Keratinocyte (primary cell): ENCODE data around the gene KBTBD2. TPM values are rescaled to one million over a fixed set of nuclear protein-coding genes. Genes with fewer than 3 reads are reported as not detected.
"Not testable (repeated sequence)": the region's sequence is repeated elsewhere in the genome, so short reads cannot be mapped to it uniquely, and the experiment has no call there.

ENCODE experiments used
- DNase-seq: peaks from one replicate; pipeline ENCODE4 v3.0.0-alpha.2; 2011; ENCODE audit warnings: low read depth, missing footprints, low spot score
- FAIRE-seq: peaks from 2 replicates; lab custom pipeline; 2011; peaks lifted over from hg19 to GRCh38; lab: Jason Lieb, UNC
- H2AFZ ChIP-seq: 2 replicates; pipeline ENCODE4 v1.6.0; 2012; ENCODE audit warnings: low read length, control low read depth, inconsistent platforms; ENCODE audit not compliant: control insufficient read depth
- H3K27ac ChIP-seq: 2 replicates; pipeline ENCODE4 v1.5.1; 2011; ENCODE audit warnings: low read length; ENCODE audit not compliant: control insufficient read depth, insufficient read depth
- H3K27me3 ChIP-seq: 3 replicates; pipeline ENCODE4 v1.6.0; 2011; ENCODE audit warnings: low read length; ENCODE audit not compliant: control insufficient read depth, insufficient read depth; ENCODE audit errors: extremely low read depth
- H3K36me3 ChIP-seq, 2 experiments: 2 replicates in 1 of 2; 3 replicates in 1 of 2; pipeline ENCODE4 v1.5.1; 2011; ENCODE audit warnings: low read length in 2 of 2, mild to moderate bottlenecking in 1 of 2; ENCODE audit not compliant: control insufficient read depth in 2 of 2, insufficient read depth in 2 of 2; ENCODE audit errors: extremely low read depth in 1 of 2
- H3K4me1 ChIP-seq: 3 replicates; pipeline ENCODE4 v1.5.1; 2011; ENCODE audit warnings: low read length; ENCODE audit not compliant: control insufficient read depth, insufficient read depth; ENCODE audit errors: extremely low read depth
- H3K4me2 ChIP-seq: 3 replicates; pipeline ENCODE4 v1.6.0; 2011; ENCODE audit warnings: low read depth, low read length; ENCODE audit not compliant: control insufficient read depth, insufficient read depth; ENCODE audit errors: extremely low read depth
- H3K4me3 ChIP-seq, 3 experiments: fragments of 200-600 bp in 1 of 3; sonication (generic) in 1 of 3; 2 replicates in 2 of 3; 3 replicates in 1 of 3; pipeline ENCODE4 v1.5.1; 2011 to 2016; ENCODE audit warnings: low read length in 3 of 3, mild to moderate bottlenecking in 3 of 3, control low read depth in 2 of 3, inconsistent platforms in 1 of 3, low read depth in 1 of 3, mixed read lengths in 1 of 3, mixed run types in 1 of 3, moderate library complexity in 1 of 3; ENCODE audit not compliant: control insufficient read depth in 2 of 3, insufficient read depth in 2 of 3; ENCODE audit errors: extremely low read depth in 1 of 3
- H3K79me2 ChIP-seq: 2 replicates; pipeline ENCODE4 v1.6.0; 2012; ENCODE audit warnings: low read length; ENCODE audit not compliant: control insufficient read depth, insufficient read depth
- H3K9ac ChIP-seq: 3 replicates; pipeline ENCODE4 v1.6.0; 2011; ENCODE audit warnings: low read length; ENCODE audit not compliant: control insufficient read depth, insufficient read depth; ENCODE audit errors: extremely low read depth
- H3K9me1 ChIP-seq: 3 replicates; pipeline ENCODE4 v1.6.0; 2011; ENCODE audit warnings: low read length; ENCODE audit not compliant: control insufficient read depth, insufficient read depth; ENCODE audit errors: extremely low read depth
- H3K9me3 ChIP-seq: 2 replicates; pipeline ENCODE4 v1.5.1; 2012; ENCODE audit warnings: low read depth, low read length; ENCODE audit not compliant: control insufficient read depth
- H4K20me1 ChIP-seq: 3 replicates; pipeline ENCODE4 v1.6.0; 2011; ENCODE audit warnings: low read length; ENCODE audit not compliant: control insufficient read depth, insufficient read depth; ENCODE audit errors: extremely low read depth
- EZH2 ChIP-seq: IDR thresholded peaks from one replicate; pipeline ENCODE4 v1.6.1; 2012; ENCODE audit warnings: inconsistent platforms, mild to moderate bottlenecking, low read length, moderate library complexity
- dilution Hi-C: fragments of 300-500 bp; cut with MboI; formaldehyde crosslinking; loops from one replicate; pipeline ENCODE4 v1.7.0; 2020; ENCODE audit warnings: low sequenced_read_pairs; ENCODE audit not compliant: extremely low pct_ligation_motif_present
- polyA plus RNA-seq, 5 experiments: library from polyadenylated mRNA; depleted of rRNA in 3 of 5; stranded (reverse) in 3 of 5; stranded (forward) in 1 of 5; unstranded in 1 of 5; fragments of >200 nt; gene quantifications; 1 replicate in 1 of 5; 2 replicates in 3 of 5; 3 replicates in 1 of 5; pipeline versions ENCODE4 v1.2.1 to v1.2.3, GENCODE V29; 2011 to 2012; ENCODE audit warnings: missing spikeins in 2 of 5, low read depth in 1 of 5, low replicate concordance in 1 of 5
- TF ChIP-seq, protein P1 (sequence below), 3 experiments: IDR thresholded peaks in 1 of 3; conservative IDR thresholded peaks in 1 of 3; optimal IDR thresholded peaks in 1 of 3; 2 replicates in 2 of 3; 3 replicates in 1 of 3; pipeline versions ENCODE3 to v1.5.1; 2011; ENCODE audit warnings: low read length in 3 of 3, mild to moderate bottlenecking in 3 of 3, moderate library complexity in 2 of 3, control low read depth in 1 of 3, inconsistent platforms in 1 of 3; ENCODE audit not compliant: insufficient read depth in 2 of 3; ENCODE audit errors: extremely low read depth in 1 of 3

The KBTBD2 gene
- polyA plus RNA-seq, 1 donor (not counting 4 experiments of a cell fraction or from before 2014, with no cell fraction given), result 28.2 TPM

DNA sequence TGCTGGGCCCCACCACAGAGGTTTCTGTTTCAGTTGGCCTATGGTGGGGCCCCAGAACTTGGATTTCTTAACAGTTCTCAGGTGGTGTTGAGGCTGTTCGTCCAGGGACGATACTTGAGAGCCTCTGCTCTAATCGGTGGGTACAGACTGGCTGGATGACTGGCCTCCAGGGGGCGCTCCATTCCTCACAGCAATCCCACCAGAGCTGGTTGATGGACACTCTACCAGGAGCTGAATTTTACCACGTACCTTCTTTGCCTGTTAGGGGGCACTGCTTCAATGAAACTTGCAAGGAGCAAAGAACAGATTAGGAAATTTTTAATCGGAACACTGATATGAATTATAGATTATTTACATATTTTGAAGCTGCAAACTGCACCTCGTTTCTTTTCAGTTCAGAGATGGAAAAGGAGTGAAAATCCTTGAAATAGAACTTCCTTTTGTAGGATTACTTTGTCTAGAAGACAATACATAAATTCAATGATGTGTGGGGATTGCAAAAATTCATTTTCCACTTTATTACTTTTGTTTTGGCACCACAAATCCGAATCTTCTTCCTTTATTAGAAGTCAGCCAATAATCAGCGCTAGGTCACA, 44.8 kb downstream of the KBTBD2 start:
- H3K4me3 ChIP-seq, result no peak overlapping the region
- H3K27ac ChIP-seq, result no peak overlapping the region
- no peaks in the 10 kb centered on the region for H3K9me3 ChIP-seq
- H4K20me1 ChIP-seq, result no peaks in the 10 kb centered on the region
- no peaks in the 10 kb centered on the region for H3K9me1 ChIP-seq
- H3K79me2 ChIP-seq, result no peaks in the 10 kb centered on the region
- H3K36me3 ChIP-seq, result no peaks in the 10 kb centered on the region
- H3K27me3 ChIP-seq, result no peaks in the 10 kb centered on the region
- H2AFZ ChIP-seq, result peak overlapping the region; percentile 71
- FAIRE-seq, result no peak
- TF ChIP-seq, protein P1, sequence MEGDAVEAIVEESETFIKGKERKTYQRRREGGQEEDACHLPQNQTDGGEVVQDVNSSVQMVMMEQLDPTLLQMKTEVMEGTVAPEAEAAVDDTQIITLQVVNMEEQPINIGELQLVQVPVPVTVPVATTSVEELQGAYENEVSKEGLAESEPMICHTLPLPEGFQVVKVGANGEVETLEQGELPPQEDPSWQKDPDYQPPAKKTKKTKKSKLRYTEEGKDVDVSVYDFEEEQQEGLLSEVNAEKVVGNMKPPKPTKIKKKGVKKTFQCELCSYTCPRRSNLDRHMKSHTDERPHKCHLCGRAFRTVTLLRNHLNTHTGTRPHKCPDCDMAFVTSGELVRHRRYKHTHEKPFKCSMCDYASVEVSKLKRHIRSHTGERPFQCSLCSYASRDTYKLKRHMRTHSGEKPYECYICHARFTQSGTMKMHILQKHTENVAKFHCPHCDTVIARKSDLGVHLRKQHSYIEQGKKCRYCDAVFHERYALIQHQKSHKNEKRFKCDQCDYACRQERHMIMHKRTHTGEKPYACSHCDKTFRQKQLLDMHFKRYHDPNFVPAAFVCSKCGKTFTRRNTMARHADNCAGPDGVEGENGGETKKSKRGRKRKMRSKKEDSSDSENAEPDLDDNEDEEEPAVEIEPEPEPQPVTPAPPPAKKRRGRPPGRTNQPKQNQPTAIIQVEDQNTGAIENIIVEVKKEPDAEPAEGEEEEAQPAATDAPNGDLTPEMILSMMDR (optimal IDR thresholded peaks at IDR 0.05 in 1 of 3, IDR thresholded peaks at IDR 0.05 in 1 of 3, conservative IDR thresholded peaks at IDR 0.05 in 1 of 3; ENCODE audit: extremely low read depth in 1 of 3, insufficient read depth in 2 of 3, low read length in 3 of 3), result peak; percentile 69 to 75 (median 74)
- no peak for TF ChIP-seq EZH2
- peak overlapping the region; percentile 27 for H3K4me2 ChIP-seq
- DNase-seq, result peak; percentile 48
- no peak overlapping the region for H3K9ac ChIP-seq
- dilution Hi-C loops, result no loop called here
- peaks cover 3% of the 10 kb centered on the region for H3K4me1 ChIP-seq

DNA sequence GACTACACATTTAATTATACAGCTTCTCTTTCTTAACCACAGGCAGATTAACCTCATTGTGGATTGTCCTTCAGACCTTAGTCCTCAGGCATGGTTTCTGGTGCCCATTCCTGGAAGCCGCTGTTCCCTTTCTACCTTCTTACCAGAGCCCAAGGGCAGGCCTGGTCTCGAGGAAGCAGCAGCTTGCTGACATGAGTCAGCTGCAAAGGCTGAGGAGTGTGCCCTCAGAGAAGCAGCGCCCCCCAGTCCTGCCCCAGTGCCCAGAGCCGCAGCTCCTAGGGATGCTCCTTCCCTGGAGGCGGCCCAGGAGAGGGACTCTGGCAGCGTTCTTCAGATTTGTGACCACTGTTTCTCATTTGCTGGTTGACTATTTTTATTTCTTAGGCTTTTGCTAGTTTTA, 46.8 kb downstream of the KBTBD2 start:
- H3K4me1 ChIP-seq, FAIRE-seq, H3K4me2 ChIP-seq, H3K27ac ChIP-seq, H2AFZ ChIP-seq, H3K9me3 ChIP-seq, H3K27me3 ChIP-seq, H3K9ac ChIP-seq, H3K36me3 ChIP-seq, H3K79me2 ChIP-seq, DNase-seq, H4K20me1 ChIP-seq, H3K4me3 ChIP-seq, dilution Hi-C loops, H3K9me1 ChIP-seq: not testable (repeated sequence)

DNA sequence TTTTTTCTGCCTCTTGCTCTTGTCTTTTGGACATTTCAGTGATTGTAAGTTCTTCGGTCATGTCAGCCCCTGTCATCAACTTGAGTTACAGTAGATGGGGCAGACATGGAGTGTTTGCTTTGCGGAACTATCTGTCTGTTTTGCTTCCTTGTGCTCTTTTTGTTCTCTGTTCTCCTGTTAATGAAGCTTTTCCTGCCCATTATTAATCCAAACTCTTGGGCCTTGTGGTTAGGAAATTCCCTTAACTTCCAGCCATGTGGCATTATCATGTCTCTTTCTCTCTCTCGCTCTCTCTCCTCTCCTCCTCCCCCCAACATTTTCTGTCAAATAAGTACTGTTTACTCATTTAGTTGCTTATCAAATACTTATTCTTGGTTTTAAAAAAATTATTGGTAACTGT, 47.8 kb downstream of the KBTBD2 start:
- dilution Hi-C loops, H3K36me3 ChIP-seq, H2AFZ ChIP-seq, FAIRE-seq, H4K20me1 ChIP-seq, H3K27ac ChIP-seq, H3K4me1 ChIP-seq, H3K79me2 ChIP-seq, H3K9me1 ChIP-seq, H3K4me3 ChIP-seq, DNase-seq, H3K4me2 ChIP-seq, H3K27me3 ChIP-seq, H3K9me3 ChIP-seq, H3K9ac ChIP-seq: not testable (repeated sequence)

DNA sequence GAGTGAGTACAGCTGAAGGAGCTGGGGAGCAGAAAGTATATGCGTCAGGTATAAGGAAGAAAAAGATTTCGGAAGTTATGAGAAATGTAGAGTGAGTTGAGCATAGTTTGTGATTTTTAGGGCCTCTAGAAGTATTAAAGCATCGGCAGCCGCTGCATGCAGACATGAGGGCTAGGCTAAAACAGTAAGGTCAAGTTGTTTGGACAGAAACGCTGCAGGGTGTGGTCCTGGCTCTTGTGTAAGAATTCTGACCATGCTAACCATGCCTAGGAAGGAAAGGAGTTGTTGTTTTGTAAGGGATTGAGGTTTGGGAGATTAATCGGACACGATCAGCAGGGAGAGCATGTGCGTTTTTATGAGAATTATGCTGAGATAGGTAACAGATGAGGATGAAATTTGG, 51.7 kb downstream of the KBTBD2 start:
- DNase-seq, result not testable (repeated sequence)

More for the DNA sequence above, 51.7 kb downstream of the KBTBD2 start:
- H3K27ac ChIP-seq, H3K79me2 ChIP-seq, H3K36me3 ChIP-seq, H2AFZ ChIP-seq, H3K4me3 ChIP-seq, H3K4me1 ChIP-seq, H3K4me2 ChIP-seq, dilution Hi-C loops, H4K20me1 ChIP-seq, H3K9me3 ChIP-seq, FAIRE-seq, H3K27me3 ChIP-seq, H3K9me1 ChIP-seq, H3K9ac ChIP-seq: not testable (repeated sequence)
